PC-9 (cell line): ENCODE measurements around the gene MRPS22.

Source experiments
- EZH2 ChIP-seq: fragments of 200-600 bp; sonication (generic); IDR thresholded peaks from 2 replicates; pipeline ENCODE4 v1.8.0; 2017; ENCODE audit warnings: antibody characterized with exemption, low read depth
- TF ChIP-seq, protein P1 (sequence below): fragments of 200-600 bp; sonication (generic); conservative IDR thresholded peaks from 2 replicates; pipeline ENCODE4 v1.6.1; 2017; ENCODE audit warnings: mixed run types, antibody characterized with exemption, mild to moderate bottlenecking, moderate library complexity

DNA sequence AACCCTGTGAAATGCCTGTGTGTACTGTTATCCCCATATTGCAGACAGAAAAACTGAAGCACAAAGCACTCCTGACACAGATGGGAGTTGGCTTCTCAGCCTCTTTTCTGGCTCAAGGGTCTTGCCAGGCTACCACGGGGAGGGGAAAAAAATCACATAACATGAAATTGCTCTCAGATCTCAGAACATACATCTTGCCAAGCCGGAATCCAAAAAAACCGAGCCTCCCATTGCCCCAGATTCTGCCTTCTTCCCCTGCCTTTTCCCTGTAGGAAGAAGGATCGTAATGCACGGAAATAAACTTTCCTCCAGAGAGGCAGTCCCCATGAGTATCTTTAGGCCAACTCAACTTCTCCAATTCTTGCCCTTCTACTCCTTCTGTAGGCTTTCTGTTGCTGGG lies 16.6 kb upstream of the MRPS22 start:
- TF ChIP-seq, protein P1, sequence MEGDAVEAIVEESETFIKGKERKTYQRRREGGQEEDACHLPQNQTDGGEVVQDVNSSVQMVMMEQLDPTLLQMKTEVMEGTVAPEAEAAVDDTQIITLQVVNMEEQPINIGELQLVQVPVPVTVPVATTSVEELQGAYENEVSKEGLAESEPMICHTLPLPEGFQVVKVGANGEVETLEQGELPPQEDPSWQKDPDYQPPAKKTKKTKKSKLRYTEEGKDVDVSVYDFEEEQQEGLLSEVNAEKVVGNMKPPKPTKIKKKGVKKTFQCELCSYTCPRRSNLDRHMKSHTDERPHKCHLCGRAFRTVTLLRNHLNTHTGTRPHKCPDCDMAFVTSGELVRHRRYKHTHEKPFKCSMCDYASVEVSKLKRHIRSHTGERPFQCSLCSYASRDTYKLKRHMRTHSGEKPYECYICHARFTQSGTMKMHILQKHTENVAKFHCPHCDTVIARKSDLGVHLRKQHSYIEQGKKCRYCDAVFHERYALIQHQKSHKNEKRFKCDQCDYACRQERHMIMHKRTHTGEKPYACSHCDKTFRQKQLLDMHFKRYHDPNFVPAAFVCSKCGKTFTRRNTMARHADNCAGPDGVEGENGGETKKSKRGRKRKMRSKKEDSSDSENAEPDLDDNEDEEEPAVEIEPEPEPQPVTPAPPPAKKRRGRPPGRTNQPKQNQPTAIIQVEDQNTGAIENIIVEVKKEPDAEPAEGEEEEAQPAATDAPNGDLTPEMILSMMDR = no peak
- no peak for TF ChIP-seq EZH2
